HCT116 (cell line): Measurements from ENCODE around the gene CPA1. TPM values are rescaled to one million over a fixed set of nuclear protein-coding genes. Genes with fewer than 3 reads are reported as not detected.

Source experiments
- ATAC-seq: fragments of 200-7000 bp; cut with Tn5 transposase; 2 replicates; pipeline ENCODE4 v1.9.1; 2020; ENCODE audit warnings: mild to moderate bottlenecking, moderate library complexity
- BruUV-seq: library from RNA; stranded (reverse); fragments of 400-500 nt; replicated peaks from 2 replicates; lab custom pipeline; 2021; lab: Mats Ljungman, UMichigan
- CTCF ChIA-PET: fragments of 300-600 bp; sonication (Branson Sonifier 250); formaldehyde crosslinking; loops from one replicate; lab custom pipeline; 2021; ENCODE audit warnings: antibody characterized with exemption; lab: Charles Lee
- POLR2A ChIA-PET: fragments of 300-600, 350-600 bp; sonication (Branson Sonifier 250); formaldehyde crosslinking; loops from one replicate; lab custom pipeline; 2021; ENCODE audit warnings: antibody characterized with exemption; lab: Charles Lee
- RAD21 ChIA-PET, 2 experiments: fragments of 300-600 bp; sonication (Branson Sonifier 250); formaldehyde crosslinking; loops; one replicate each; lab custom pipeline; 2023; ENCODE audit warnings: low total read pairs in 2 of 2; ENCODE audit not compliant: uncharacterized antibody in 2 of 2, unreplicated experiment in 2 of 2, low non-redundant PET in 1 of 2; lab: Charles Lee
- DNase-seq: peaks from one replicate; pipeline ENCODE4 v3.0.0-alpha.2; 2010; ENCODE audit warnings: low read depth, low spot score
- H2AFZ ChIP-seq: fragments of 200-600 bp; shearing (Covaris generic), sonication (generic); 2 replicates; pipeline ENCODE4 v1.6.1; 2017; ENCODE audit warnings: low read depth, mixed run types, mixed read lengths, antibody characterized with exemption, low read length; ENCODE audit not compliant: poor library complexity, severe bottlenecking
- H3K27ac ChIP-seq: 2 replicates; pipeline ENCODE4 v1.5.1; 2012; ENCODE audit warnings: low read depth, low read length
- H3K27me3 ChIP-seq: fragments of 200-600 bp; sonication (generic); 2 replicates; pipeline ENCODE4 v1.6.1; 2016; ENCODE audit warnings: mixed run types, low read length, mixed read lengths; ENCODE audit not compliant: insufficient read depth
- H3K36me3 ChIP-seq, 2 experiments: fragments of 200-500 bp in 1 of 2; fragments of 200-600 bp in 1 of 2; sonication (Bioruptor generic) in 1 of 2; sonication (generic) in 1 of 2; 2 replicates each; pipeline versions ENCODE4 v1.5.1 to v1.6.1; 2014 to 2016; ENCODE audit warnings: low read length in 2 of 2, inconsistent platforms in 1 of 2, mixed read lengths in 1 of 2, mixed run types in 1 of 2; ENCODE audit not compliant: insufficient read depth in 2 of 2, control insufficient read depth in 1 of 2
- H3K4me1 ChIP-seq, 2 experiments: fragments of 200-600 bp in 1 of 2; sonication (generic) in 1 of 2; 2 replicates each; pipeline versions ENCODE4 v1.5.1 to v1.6.1; 2012 to 2017; ENCODE audit warnings: low read length in 2 of 2, inconsistent platforms in 1 of 2, mild to moderate bottlenecking in 1 of 2, mixed read lengths in 1 of 2, mixed run types in 1 of 2, moderate library complexity in 1 of 2; ENCODE audit not compliant: insufficient read depth in 2 of 2, control insufficient read depth in 1 of 2
- H3K4me2 ChIP-seq: fragments of 200-600 bp; sonication (generic); 2 replicates; pipeline ENCODE4 v1.6.1; 2017; ENCODE audit warnings: mixed run types, low read length, mixed read lengths
- H3K4me3 ChIP-seq, 2 experiments: fragments of 200-600 bp in 1 of 2; sonication (generic) in 1 of 2; replicated peaks in 1 of 2; 2 replicates each; pipeline ENCODE4 v1.5.1; 2011 to 2016; ENCODE audit warnings: low read length in 2 of 2, control low read depth in 1 of 2, low read depth in 1 of 2, mild to moderate bottlenecking in 1 of 2, mixed read lengths in 1 of 2, mixed run types in 1 of 2
- H3K79me2 ChIP-seq: fragments of 200-600 bp; sonication (generic); 2 replicates; pipeline ENCODE4 v1.6.1; 2017; ENCODE audit warnings: mild to moderate bottlenecking, mixed run types, low read length, moderate library complexity, mixed read lengths; ENCODE audit not compliant: insufficient read depth
- H3K9ac ChIP-seq: fragments of 200-600 bp; sonication (generic); 2 replicates; pipeline ENCODE4 v1.6.1; 2016; ENCODE audit warnings: low read length, mixed read lengths
- H3K9me2 ChIP-seq: fragments of 200-600 bp; sonication (generic), shearing (Covaris generic); 2 replicates; pipeline ENCODE4 v1.6.1; 2017; ENCODE audit warnings: mixed run types, mild to moderate bottlenecking, moderate library complexity; ENCODE audit not compliant: insufficient read depth
- H3K9me3 ChIP-seq, 2 experiments: fragments of 200-500 bp in 1 of 2; fragments of 200-600 bp in 1 of 2; sonication (Bioruptor generic) in 1 of 2; sonication (generic) in 1 of 2; 2 replicates each; pipeline ENCODE4 v1.6.1; 2014 to 2017; ENCODE audit warnings: low read length in 2 of 2, mixed read lengths in 2 of 2, inconsistent platforms in 1 of 2, low read depth in 1 of 2, mild to moderate bottlenecking in 1 of 2, mixed run types in 1 of 2, moderate library complexity in 1 of 2; ENCODE audit not compliant: control insufficient read depth in 1 of 2, insufficient read depth in 1 of 2
- H4K20me1 ChIP-seq: fragments of 200-600 bp; sonication (generic), shearing (Covaris generic); 2 replicates; pipeline ENCODE4 v1.6.1; 2017; ENCODE audit warnings: mixed run types, mild to moderate bottlenecking, moderate library complexity; ENCODE audit not compliant: insufficient read depth
- ATF3 ChIP-seq: IDR thresholded peaks from 2 replicates; pipeline ENCODE4 v1.6.1; 2012
- CBX3 ChIP-seq: IDR thresholded peaks from 2 replicates; pipeline ENCODE4 v1.6.1; 2012; ENCODE audit warnings: low read depth
- CEBPB ChIP-seq: IDR thresholded peaks from 2 replicates; pipeline ENCODE4 v1.6.1; 2012; ENCODE audit warnings: low read depth
- CTCF ChIP-seq, 3 experiments: fragments of 200-600 bp in 1 of 3; sonication (generic) in 1 of 3; IDR thresholded peaks in 2 of 3; conservative IDR thresholded peaks in 1 of 3; 2 replicates each; pipeline ENCODE4 v1.5.1; 2012 to 2017; ENCODE audit warnings: low read depth in 2 of 3, low read length in 2 of 3, antibody characterized with exemption in 1 of 3, borderline replicate concordance in 1 of 3, control low read depth in 1 of 3, mild to moderate bottlenecking in 1 of 3, mixed read lengths in 1 of 3, mixed run types in 1 of 3, moderate library complexity in 1 of 3; ENCODE audit not compliant: insufficient read depth in 1 of 3
- EZH2 ChIP-seq: fragments of 200-600 bp; sonication (generic); IDR thresholded peaks from 2 replicates; pipeline ENCODE4 v1.6.1; 2017; ENCODE audit warnings: antibody characterized with exemption, mixed run types
- JUND ChIP-seq: IDR thresholded peaks from 2 replicates; pipeline ENCODE4 v1.6.1; 2012
- MAX ChIP-seq: IDR thresholded peaks from 2 replicates; pipeline ENCODE4 v1.6.1; 2012
- POLR2A ChIP-seq: IDR thresholded peaks from 2 replicates; pipeline ENCODE4 v1.7.0; 2011; ENCODE audit warnings: borderline replicate concordance; ENCODE audit not compliant: insufficient read depth, insufficient read length; ENCODE audit errors: extremely low read depth
- RAD21 ChIP-seq: IDR thresholded peaks from 2 replicates; pipeline ENCODE4 v1.6.1; 2012; ENCODE audit warnings: low read depth, mild to moderate bottlenecking
- TCF7L2 ChIP-seq: IDR thresholded peaks from 2 replicates; pipeline ENCODE4 v1.7.0; 2011; ENCODE audit warnings: borderline replicate concordance, inconsistent platforms; ENCODE audit not compliant: insufficient read depth, insufficient read length; ENCODE audit errors: extremely low read depth
- YY1 ChIP-seq: IDR thresholded peaks from 2 replicates; pipeline ENCODE4 v1.6.1; 2011; ENCODE audit warnings: low read length, low read depth, moderate library complexity, mild to moderate bottlenecking; ENCODE audit not compliant: insufficient replicate concordance; ENCODE audit errors: extremely low read depth
- ZBTB33 ChIP-seq: IDR thresholded peaks from 2 replicates; pipeline ENCODE4 v1.6.1; 2011; ENCODE audit warnings: mild to moderate bottlenecking, low read length, moderate library complexity; ENCODE audit not compliant: insufficient replicate concordance; ENCODE audit errors: extremely low read depth
- ZFX ChIP-seq: fragments of 450-650 bp; IDR thresholded peaks from 2 replicates; pipeline ENCODE4 v1.6.1; 2017
- ZNF274 ChIP-seq: fragments of 200-500 bp; sonication (Bioruptor generic); IDR thresholded peaks from 2 replicates; pipeline ENCODE4 v1.6.1; 2014; ENCODE audit warnings: mild to moderate bottlenecking, low read depth, low read length, inconsistent platforms
- intact Hi-C: fragments of 100-400 bp; cut with micrococcal nuclease; formaldehyde crosslinking; loops from 2 replicates; pipeline ENCODE4 v1.10.0; 2022
- total RNA-seq: library from RNA; stranded (reverse); gene quantifications from one replicate; pipeline ENCODE4 v1.2.1, GENCODE V29; 2021; ENCODE audit not compliant: unreplicated experiment

The CPA1 gene
- total RNA-seq, 1 experiment from 2014 or later = 11.9 TPM

- TF ChIP-seq MAX = no peak
- no peak for TF ChIP-seq TCF7L2
- no peak for TF ChIP-seq ZNF274
- TF ChIP-seq ATF3 = no peak
- no peak for TF ChIP-seq CBX3
- TF ChIP-seq POLR2A = no peak
- TF ChIP-seq ZBTB33 = no peak
- no peak for TF ChIP-seq ZFX
- TF ChIP-seq YY1 = no peak
- no peak for TF ChIP-seq CEBPB
- TF ChIP-seq EZH2 = no peak
- TF ChIP-seq CTCF (IDR thresholded peaks at IDR 0.05 in 2 of 3, conservative IDR thresholded peaks at IDR 0.05 in 1 of 3; ENCODE audit: borderline replicate concordance in 1 of 3, insufficient read depth in 1 of 3, low read depth in 2 of 3, low read length in 2 of 3) = no peak
- TF ChIP-seq RAD21 = no peak
- no peak for TF ChIP-seq JUND
- Histone ChIP-seq H3K27ac (no peak overlapping the region), H3K4me3 (no peak overlapping the region), H2AFZ (no peak overlapping the region), H3K79me2 (no peaks in the 10 kb centered on the region), H3K36me3 (no peaks in the 10 kb centered on the region), H3K27me3 (no peaks in the 10 kb centered on the region), H3K4me1 (no peaks in the 10 kb centered on the region), H3K9ac (no peak overlapping the region), H3K9me3 (no peaks in the 10 kb centered on the region), H3K4me2 (no peak overlapping the region), H3K9me2 (no peaks in the 10 kb centered on the region), H4K20me1 (no peaks in the 10 kb centered on the region)
- CTCF ChIA-PET = no interaction called here
- intact Hi-C loops = no loop called here
- RAD21 ChIA-PET = no interaction called here
- POLR2A ChIA-PET = no interaction called here
- no peak for DNase-seq
- BruUV-seq = no TSS peak
- ATAC-seq = no peak
Measured at GRCh38 chr7:130345725-130346124, 34.6 kb upstream of the CPA1 start.
